Psoas muscle (tissue), 8 donors: Measurements from ENCODE around the gene OCA2. TPM values are rescaled to one million over a fixed set of nuclear protein-coding genes. Genes with fewer than 3 reads are reported as not detected.

Source experiments
- ATAC-seq, 4 donors: fragments of 200-7000 bp; cut with Tn5 transposase; one replicate each; pipeline ENCODE4 v1.9.1; 2020; ENCODE audit warnings: moderate library complexity in 3 of 4, mild to moderate bottlenecking in 2 of 4
- DNase-seq, 2 donors: peaks; one replicate each; pipeline ENCODE4 v3.0.0-alpha.2; 2020
- H3K27ac ChIP-seq: fragments of 200-600 bp; one replicate; pipeline ENCODE4 v1.8.0; 2022
- H3K27me3 ChIP-seq, 3 donors: fragments of 200-600 bp in 1 of 3; one replicate each; pipeline versions ENCODE4 v1.6.1 to v1.8.0; 2013 to 2022; ENCODE audit warnings: low read length in 2 of 3, mild to moderate bottlenecking in 2 of 3, moderate library complexity in 1 of 3; ENCODE audit not compliant: insufficient read depth in 3 of 3
- H3K36me3 ChIP-seq, 2 donors: fragments of 200-600 bp in 1 of 2; one replicate each; pipeline versions ENCODE4 v1.6.1 to v1.8.0; 2013 to 2022; ENCODE audit warnings: low read depth in 1 of 2, mild to moderate bottlenecking in 1 of 2, moderate library complexity in 1 of 2; ENCODE audit not compliant: insufficient read depth in 1 of 2
- H3K4me1 ChIP-seq: fragments of 200-600 bp; one replicate; pipeline ENCODE4 v1.8.0; 2022
- H3K4me3 ChIP-seq: fragments of 200-600 bp; one replicate; pipeline ENCODE4 v1.8.0; 2022; ENCODE audit warnings: mild to moderate bottlenecking
- H3K9me3 ChIP-seq: fragments of 200-600 bp; one replicate; pipeline ENCODE4 v1.8.0; 2022
- WGBS, 3 donors: extraction: QIAGEN DNeasy Blood & Tissue Kit; methylation state at CpG; one replicate each; pipeline versions ENCODE4 v1.1.6 to v1.1.7; 2013; 5-methylcytosine and 5-hydroxymethylcytosine counted together
- intact Hi-C, 2 donors: fragments of 100-400 bp; cut with DNase I; formaldehyde crosslinking; loops; one replicate each; pipeline versions ENCODE4 v1.11.0 to v1.14.2; 2022
- polyA plus RNA-seq, 3 donors: library from polyadenylated mRNA; stranded (reverse); fragments of 200-250 nt; gene quantifications; one replicate each; pipeline ENCODE4 v1.2.3, GENCODE V29; 2013
- total RNA-seq, 4 donors: library from RNA; stranded (reverse); fragmentation: NEBNext Ultra II Directional in 2 of 4; extraction: Animal tissue kit (Norgen Biotek cat#: 25700) in 2 of 4; gene quantifications; one replicate each; pipeline versions ENCODE4 v1.2.1 to v1.2.4, GENCODE V29; 2021 to 2023
- TF ChIP-seq, protein P1 (sequence below): fragments of 200-600 bp; IDR thresholded peaks from one replicate; pipeline ENCODE4 v1.8.0; 2022; ENCODE audit warnings: antibody characterized with exemption
- donor health status: healthy with polysubstance abuse.
- donor health status: DM: no; HTN: no; CAD: no; lungs with moderate emphysema.
- donor health status: Bipolar disorder and iron deficiency.
- donor health status: healthy.
- donor health status: DM: yes; HTN: yes; CAD: no.
- donor health status: DM: no; HTN: no; CAD: no.
- donor health status: DM: no; HTN: no; CAD: no.
- donor health status: DM: yes; HTN: yes; CAD: no.

The OCA2 gene
- total and polyA plus RNA-seq, 7 donors: 0.03 to 0.52 (median 0.17) TPM; not detected in 2

DNA sequence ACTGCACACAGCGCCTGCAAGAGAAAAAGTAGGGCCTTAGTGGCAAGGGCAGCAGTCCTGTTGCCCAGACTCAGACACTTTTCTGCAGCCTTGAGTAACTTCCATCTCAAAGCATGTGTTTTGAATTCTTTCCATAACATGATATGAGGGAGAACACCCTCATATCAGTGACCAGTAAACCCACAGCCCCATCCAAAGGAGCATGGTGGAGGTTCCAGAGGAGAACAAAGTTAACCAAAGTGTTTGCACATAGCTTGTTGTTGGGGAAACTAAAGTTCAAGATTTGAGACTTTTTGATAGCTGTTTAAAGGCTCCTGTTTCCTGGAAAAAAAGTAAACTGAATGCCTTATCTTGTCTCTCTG lies 74.2 kb downstream of the OCA2 start:
- TF ChIP-seq, protein P1, sequence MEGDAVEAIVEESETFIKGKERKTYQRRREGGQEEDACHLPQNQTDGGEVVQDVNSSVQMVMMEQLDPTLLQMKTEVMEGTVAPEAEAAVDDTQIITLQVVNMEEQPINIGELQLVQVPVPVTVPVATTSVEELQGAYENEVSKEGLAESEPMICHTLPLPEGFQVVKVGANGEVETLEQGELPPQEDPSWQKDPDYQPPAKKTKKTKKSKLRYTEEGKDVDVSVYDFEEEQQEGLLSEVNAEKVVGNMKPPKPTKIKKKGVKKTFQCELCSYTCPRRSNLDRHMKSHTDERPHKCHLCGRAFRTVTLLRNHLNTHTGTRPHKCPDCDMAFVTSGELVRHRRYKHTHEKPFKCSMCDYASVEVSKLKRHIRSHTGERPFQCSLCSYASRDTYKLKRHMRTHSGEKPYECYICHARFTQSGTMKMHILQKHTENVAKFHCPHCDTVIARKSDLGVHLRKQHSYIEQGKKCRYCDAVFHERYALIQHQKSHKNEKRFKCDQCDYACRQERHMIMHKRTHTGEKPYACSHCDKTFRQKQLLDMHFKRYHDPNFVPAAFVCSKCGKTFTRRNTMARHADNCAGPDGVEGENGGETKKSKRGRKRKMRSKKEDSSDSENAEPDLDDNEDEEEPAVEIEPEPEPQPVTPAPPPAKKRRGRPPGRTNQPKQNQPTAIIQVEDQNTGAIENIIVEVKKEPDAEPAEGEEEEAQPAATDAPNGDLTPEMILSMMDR: no peak
- intact Hi-C loops: no loop called here
- H3K27me3 ChIP-seq: no peaks in the 10 kb centered on the region
- 93 to 97% (median 95%) methylated on average over 1 of the region's 1 CpG for WGBS, 3 donors
- H3K36me3 ChIP-seq: no peaks in the 10 kb centered on the region
- H3K9me3 ChIP-seq: no peaks in the 10 kb centered on the region
- DNase-seq (no peak), ATAC-seq (no peak)
- H3K4me3 ChIP-seq: no peak overlapping the region
- H3K4me1 ChIP-seq: no peaks in the 10 kb centered on the region
- no peak overlapping the region for H3K27ac ChIP-seq

DNA sequence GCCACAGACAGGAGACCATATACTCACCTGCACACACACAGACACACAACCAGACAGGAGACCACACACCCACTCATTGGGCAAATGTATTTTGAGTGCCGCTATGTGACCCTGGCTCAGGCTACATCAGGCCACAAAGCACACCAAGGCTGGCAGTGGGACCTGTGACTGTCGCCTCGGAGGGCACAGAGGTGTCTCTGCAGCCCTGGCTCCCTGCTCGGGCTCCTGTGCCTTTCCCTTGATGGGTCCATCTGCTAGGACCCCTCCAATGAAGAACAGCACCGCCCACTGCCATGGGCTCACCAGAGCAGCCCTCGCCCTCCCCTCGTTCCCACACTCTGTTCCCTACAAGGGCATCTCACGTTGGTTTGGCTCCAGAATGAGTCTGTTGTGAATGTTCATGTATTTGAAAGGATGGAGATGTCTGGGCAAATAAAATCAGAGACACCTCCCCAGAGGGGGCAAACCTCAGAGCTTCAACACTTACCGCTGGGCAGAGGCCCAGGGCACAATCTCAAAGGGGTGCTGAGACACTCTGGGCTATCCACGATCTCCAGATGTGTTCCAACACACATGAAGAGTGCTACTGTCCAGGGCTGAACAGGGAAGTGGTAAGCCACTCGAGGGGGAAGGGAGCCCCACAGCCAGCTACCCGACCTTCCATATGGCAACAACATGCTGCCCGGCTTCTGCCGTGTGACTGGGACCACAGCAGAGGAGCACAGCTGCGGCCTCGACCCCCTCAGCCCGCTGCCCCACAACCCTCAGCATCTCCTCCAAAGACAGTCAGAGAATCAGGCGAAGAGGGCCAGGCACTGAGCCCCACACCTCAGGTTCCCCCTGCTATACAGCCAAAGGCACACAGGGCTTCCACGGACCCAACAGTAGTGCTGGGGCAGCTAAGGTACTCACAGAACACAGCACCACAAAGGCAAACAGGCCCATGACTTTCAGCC lies 74.9 kb downstream of the OCA2 start:
- Histone ChIP-seq H3K9me3 (no peaks in the 10 kb centered on the region), H3K27me3 (no peaks in the 10 kb centered on the region), H3K36me3 (no peaks in the 10 kb centered on the region), H3K27ac (no peak overlapping the region), H3K4me1 (no peaks in the 10 kb centered on the region), H3K4me3 (no peak overlapping the region)
- intact Hi-C loops: no loop called here
- TF ChIP-seq, protein P1: no peak
- WGBS, 3 donors: 68 to 80% (median 71%) methylated on average over 19 of the region's 19 CpGs
- ATAC-seq: no peak
- DNase-seq: no peak

DNA sequence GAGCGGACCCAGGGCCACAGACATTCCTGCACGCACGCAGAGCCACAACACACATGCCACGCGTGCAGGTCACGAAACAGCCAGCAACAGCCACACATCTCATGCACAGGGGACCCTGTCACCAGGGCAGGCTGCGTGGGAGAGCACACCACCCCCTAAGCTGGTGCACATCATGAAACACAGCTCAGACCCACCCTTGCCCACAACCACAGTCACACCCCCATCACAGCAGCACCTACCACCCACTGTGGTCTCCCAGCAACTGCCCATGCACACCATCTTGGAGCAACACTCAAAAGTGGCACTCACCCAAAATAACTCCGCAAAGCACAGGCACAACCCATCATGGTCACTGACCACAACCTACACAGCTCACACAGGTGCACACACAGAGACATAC lies 75.7 kb downstream of the OCA2 start:
- intact Hi-C loops: no loop called here

DNA sequence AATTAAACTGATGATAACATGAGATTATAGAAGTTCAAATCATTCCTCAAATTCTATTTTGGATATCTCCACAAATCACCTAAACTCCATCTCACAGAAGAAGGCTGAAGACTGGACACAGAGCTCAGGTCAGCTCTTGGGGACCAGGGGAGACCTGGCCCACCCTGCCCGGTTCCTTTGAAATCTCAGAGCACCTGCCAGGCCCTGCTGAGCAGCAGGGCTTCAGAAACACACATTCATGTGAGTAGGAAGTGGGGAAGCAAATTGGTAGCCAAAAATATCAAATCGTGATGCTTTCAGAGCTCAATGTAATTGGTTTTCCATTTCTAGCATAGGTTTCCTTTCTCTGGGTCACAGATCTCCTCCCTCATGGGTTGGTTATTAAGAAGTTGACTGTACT lies 76.2 kb downstream of the OCA2 start:
- Histone ChIP-seq H3K27me3 (no peaks in the 10 kb centered on the region), H3K27ac (no peak overlapping the region), H3K36me3 (no peaks in the 10 kb centered on the region), H3K4me3 (no peak overlapping the region), H3K4me1 (no peaks in the 10 kb centered on the region), H3K9me3 (no peaks in the 10 kb centered on the region)
- 66 to 78% (median 78%) methylated on average over 2 of the region's 2 CpGs for WGBS, 3 donors
- intact Hi-C loops: no loop called here
- DNase-seq (no peak), ATAC-seq (no peak)
- TF ChIP-seq, protein P1: no peak

More for the DNA sequence above, 75.7 kb downstream of the OCA2 start:
- H3K4me3 ChIP-seq: no peak overlapping the region
- H3K4me1 ChIP-seq: no peaks in the 10 kb centered on the region
- no peaks in the 10 kb centered on the region for H3K9me3 ChIP-seq
- no peaks in the 10 kb centered on the region for H3K27me3 ChIP-seq
- no peaks in the 10 kb centered on the region for H3K36me3 ChIP-seq
- H3K27ac ChIP-seq: no peak overlapping the region
- TF ChIP-seq, protein P1: no peak
- DNase-seq (no peak), ATAC-seq (no peak)
- WGBS, 3 donors: 95 to 97% (median 97%) methylated on average over 8 of the region's 8 CpGs
